ENCODE results near the gene STRAP.
"Not testable (repeated sequence)": the region's sequence is repeated elsewhere in the genome, so short reads cannot be mapped to it uniquely, and the experiment has no call there.

- TF ChIP-seq USF2 (IDR thresholded peaks at IDR 0.05; ENCODE audit: low read depth, low read length); POLR2A (IDR thresholded peaks at IDR 0.05; ENCODE audit: low read depth, low read length); RAD21 (IDR thresholded peaks at IDR 0.05; ENCODE audit: low read length); NFE2L2 (IDR thresholded peaks at IDR 0.05; ENCODE audit: low read depth, low read length); SMC3 (IDR thresholded peaks at IDR 0.05; ENCODE audit: low read depth, low read length); ELK1 (IDR thresholded peaks at IDR 0.05; ENCODE audit: borderline replicate concordance, low read depth, low read length); MAZ (IDR thresholded peaks at IDR 0.05; ENCODE audit: borderline replicate concordance, low read depth, low read length); RFX5 (IDR thresholded peaks at IDR 0.05; ENCODE audit: low read depth, low read length); MXI1 (IDR thresholded peaks at IDR 0.05; ENCODE audit: borderline replicate concordance, low read depth, low read length): not testable (repeated sequence)
- TF ChIP-seq, protein P1, sequence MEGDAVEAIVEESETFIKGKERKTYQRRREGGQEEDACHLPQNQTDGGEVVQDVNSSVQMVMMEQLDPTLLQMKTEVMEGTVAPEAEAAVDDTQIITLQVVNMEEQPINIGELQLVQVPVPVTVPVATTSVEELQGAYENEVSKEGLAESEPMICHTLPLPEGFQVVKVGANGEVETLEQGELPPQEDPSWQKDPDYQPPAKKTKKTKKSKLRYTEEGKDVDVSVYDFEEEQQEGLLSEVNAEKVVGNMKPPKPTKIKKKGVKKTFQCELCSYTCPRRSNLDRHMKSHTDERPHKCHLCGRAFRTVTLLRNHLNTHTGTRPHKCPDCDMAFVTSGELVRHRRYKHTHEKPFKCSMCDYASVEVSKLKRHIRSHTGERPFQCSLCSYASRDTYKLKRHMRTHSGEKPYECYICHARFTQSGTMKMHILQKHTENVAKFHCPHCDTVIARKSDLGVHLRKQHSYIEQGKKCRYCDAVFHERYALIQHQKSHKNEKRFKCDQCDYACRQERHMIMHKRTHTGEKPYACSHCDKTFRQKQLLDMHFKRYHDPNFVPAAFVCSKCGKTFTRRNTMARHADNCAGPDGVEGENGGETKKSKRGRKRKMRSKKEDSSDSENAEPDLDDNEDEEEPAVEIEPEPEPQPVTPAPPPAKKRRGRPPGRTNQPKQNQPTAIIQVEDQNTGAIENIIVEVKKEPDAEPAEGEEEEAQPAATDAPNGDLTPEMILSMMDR (conservative IDR thresholded peaks at IDR 0.05; ENCODE audit: low read depth, low read length), result not testable (repeated sequence)
Observed at GRCh38 chr12:15911931-15912330, 29.7 kb downstream of the STRAP start.

Data from IMR-90 (cell line).